ENCODE results near the gene UTS2B.

The UTS2B gene

GRCh38 chr3:191269289-191270085 lies 60.8 kb downstream of the UTS2B start:
- DNase-seq: no peak

DNA sequence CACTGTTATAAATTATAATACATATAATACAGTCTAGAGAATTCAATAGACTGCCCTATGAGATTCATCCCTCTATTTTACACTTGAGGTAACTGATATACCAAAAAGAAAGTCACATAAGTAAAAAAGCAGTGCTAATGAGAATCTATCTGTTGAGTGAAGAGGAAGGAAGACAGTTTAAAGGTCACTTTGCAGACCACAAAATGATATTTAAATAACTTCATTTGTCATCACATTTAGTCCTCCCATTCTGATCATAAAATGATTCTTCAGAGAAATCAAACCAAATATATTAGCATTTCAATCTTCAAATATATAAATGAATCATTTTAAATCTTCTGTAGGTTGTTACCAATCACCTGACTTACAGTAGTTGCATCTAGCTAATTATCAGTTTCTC lies 61.6 kb downstream of the UTS2B start:
- DNase-seq: no peak

GRCh38 chr3:191263850-191264249 lies 66.5 kb downstream of the UTS2B start:
- no peak for DNase-seq

- no peak for DNase-seq
These were observed 67.0 kb downstream of the UTS2B start for GRCh38 chr3:191263365-191263764.

GRCh38 chr3:191262650-191263049 lies 67.7 kb downstream of the UTS2B start:
- DNase-seq: no peak

- DNase-seq: no peak
These were observed 69.1 kb downstream of the UTS2B start for GRCh38 chr3:191261304-191261638.

GRCh38 chr3:191260431-191261303 lies 69.7 kb downstream of the UTS2B start:
- no peak for DNase-seq

DNA sequence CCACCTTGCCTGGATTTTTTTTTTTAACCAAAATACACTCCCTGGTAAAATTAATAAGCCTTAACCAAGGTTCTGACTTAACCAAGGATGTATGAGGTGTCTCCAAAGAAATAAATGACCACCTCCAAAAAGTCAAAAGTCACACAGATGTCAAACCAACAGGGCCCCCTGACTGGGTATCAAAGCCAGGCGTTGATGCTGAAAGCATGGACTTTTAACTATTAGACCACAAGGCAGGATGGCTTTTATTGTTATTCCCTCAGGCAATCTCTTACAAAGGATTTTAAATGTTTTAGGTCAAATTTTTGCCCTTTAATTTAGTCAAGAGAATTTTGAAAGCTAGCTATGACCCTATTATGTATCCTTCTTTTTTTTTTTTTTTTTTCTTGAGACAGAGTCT lies 70.8 kb downstream of the UTS2B start:
- DNase-seq: no peak

DNA sequence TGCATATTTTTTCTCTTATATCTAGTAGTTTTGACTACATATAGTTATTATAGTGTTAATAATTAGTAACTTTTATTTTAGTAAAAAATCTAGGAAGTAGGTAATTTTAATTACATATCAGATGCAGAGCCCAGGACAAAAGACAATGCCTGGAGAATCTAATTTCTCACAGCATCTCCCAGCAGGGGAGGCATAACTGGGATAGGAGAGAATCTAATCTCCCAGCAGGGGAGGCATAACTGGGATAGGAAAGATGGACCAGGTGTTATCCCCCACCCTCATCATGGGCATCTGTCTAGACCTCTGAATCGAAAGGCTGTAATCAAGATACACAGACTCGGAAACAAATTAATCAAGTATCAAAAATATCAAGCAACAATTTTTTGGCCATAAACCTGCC lies 73.0 kb downstream of the UTS2B start:
- no peak for DNase-seq

DNA sequence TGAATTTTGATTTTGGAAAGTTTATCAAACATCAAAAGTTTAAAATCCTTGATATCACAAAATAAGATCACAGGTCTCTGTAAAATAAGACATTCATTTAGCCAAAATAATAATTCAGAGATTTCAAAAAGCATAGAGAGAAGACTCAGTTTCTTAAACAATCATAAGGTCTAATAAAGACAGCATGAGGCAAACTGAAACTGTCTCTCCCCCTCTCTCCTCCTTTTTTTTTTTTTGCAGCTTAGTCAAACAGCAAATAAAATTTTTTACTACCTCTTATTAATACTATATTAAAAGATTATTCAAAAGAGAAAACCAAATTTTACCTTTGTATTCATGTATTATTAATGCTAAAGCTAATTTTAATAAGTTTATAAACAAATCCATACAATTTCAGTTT lies 73.9 kb downstream of the UTS2B start:
- DNase-seq: no peak

DNA sequence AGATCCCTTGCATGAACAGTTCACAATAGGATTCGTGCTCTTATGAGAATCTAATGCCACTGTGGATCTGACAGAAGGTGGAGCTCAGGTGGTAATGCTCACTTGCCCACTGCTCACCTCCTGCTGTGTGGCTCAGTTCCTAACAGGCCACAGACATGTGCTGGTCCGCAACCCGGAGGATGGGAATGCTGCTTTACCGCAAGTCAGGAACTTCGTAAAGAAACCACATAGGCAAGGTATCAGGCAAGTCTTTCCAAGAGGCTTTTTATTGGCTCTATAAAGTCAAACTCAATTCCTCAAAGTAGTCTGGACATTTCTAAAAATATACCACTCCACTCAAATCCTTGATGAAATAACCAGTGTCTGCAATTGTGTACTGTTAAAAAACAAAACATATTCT lies 75.2 kb downstream of the UTS2B start:
- DNase-seq: no peak

- DNase-seq: no peak
These were observed 76.0 kb downstream of the UTS2B start for GRCh38 chr3:191254098-191254873.

GRCh38 chr3:191253089-191253799 lies 77.1 kb downstream of the UTS2B start:
- no peak for DNase-seq

DNA sequence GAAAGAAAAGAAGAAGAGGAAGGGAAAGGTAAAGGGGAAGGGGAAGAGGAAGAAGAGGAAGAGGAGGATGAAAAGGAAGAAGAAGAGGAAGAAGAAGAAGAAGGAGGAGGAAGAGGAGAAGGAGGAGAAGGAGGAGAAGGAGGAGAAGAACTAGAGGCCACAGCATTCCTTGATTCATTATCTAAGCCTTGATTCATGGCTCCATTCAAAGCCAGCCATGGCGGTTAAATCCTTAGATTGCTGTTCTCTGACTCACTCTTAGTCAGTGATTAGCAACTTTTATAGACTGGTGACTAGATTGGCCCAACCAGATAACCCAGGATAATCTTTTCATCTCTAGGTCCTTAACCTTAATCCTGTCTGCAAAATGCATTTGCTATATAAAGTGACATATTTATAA lies 83.7 kb downstream of the UTS2B start:
- DNase-seq: no peak

DNA sequence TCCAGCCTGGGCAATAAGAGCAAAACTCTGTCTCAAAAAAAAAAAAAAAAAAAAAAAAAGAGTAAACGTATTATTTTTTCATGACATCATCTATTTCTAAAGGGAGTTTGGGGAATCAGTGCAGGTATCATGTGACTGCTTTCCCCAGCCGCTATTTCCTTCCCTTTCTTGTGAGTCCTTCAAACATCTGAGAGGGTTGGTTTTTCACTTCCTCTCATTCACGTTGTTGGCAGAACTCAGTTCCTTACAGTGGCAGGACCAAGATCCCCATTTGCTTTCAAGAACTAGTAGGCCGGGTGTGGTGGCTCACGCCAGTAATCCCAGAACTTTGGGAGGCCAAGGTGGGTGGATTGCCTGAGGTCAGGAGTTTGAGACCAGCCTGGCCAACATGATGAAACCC lies 84.3 kb downstream of the UTS2B start:
- DNase-seq: peak; percentile 25

- DNase-seq: no peak
These were observed 86.0 kb downstream of the UTS2B start for GRCh38 chr3:191244242-191244867.

DNA sequence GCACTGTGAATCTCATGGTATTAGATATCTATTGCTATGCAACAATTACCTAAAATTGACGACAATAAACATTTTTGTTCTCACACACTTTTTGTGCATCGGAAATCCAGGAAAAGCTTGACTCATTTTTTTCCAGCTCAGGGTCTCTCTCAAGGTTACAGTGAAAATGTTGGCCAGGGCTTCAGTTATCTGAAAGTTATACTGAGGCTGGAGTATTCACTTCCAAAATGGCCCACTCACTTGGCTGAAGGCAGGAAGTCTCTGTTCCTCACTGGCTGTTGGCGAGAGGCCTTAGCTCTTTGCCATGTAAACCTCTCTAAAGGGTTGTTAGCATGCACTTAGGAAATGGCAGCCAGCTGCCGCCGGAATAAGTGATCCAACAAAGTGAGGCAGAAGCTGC lies 89.8 kb downstream of the UTS2B start:
- no peak for DNase-seq

- no peak for DNase-seq
These were observed 90.8 kb downstream of the UTS2B start for GRCh38 chr3:191239407-191240031.

- no peak for DNase-seq
These were observed 92.0 kb downstream of the UTS2B start for GRCh38 chr3:191238321-191238817.

GRCh38 chr3:191237047-191237882 lies 93.1 kb downstream of the UTS2B start:
- DNase-seq: no peak

DNA sequence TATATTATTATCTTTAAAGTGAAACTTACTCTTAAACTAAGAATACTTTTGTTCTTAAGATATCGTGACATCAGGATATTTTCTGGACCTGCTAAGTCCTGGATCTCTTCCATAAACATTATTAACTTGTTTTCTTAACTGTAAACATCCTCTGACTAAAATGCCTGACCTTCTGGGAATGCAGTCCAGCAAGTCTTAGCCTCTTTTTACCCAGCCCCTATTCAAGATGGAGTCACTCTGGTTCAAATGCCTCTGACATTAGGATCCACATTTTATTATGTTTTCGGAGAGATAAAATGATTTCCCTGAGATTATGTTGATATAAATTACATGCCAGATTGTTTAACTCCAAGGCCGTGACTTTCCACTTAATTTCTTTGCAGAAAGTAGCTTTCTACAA lies 93.7 kb downstream of the UTS2B start:
- no peak for DNase-seq

All from central memory CD4-positive, alpha-beta T cell (primary cell).